NCI-H2196 (cell line): ENCODE data around the gene SHANK3.
A peak's percentile ranks its signal among the peaks of the same experiment; 100 is the strongest.
"Not testable (repeated sequence)": the region's sequence is repeated elsewhere in the genome, so short reads cannot be mapped to it uniquely, and the experiment has no call there.

Experiments used
- DNase-seq: peaks from one replicate; lab custom pipeline; 2025; ENCODE audit not compliant: unreplicated experiment; lab: John Stamatoyannopoulos, UW

The SHANK3 gene

GRCh38 chr22:50672471-50673230 is at the start of gene SHANK3:
SHANK3 (plus strand) TSS chr22:50672823.
- DNase-seq: no peak

GRCh38 chr22:50624347-50625130 is 48.1 kb upstream of the SHANK3 start:
- DNase-seq: no peak

GRCh38 chr22:50625131-50625567 is 47.5 kb upstream of the SHANK3 start:
- no peak for DNase-seq

- DNase-seq: no peak
Observed at GRCh38 chr22:50625568-50626313, 46.9 kb upstream of the SHANK3 start.

- no peak for DNase-seq
Observed at GRCh38 chr22:50626314-50626849, 46.2 kb upstream of the SHANK3 start.

- no peak for DNase-seq
Observed at GRCh38 chr22:50626850-50627641, 45.6 kb upstream of the SHANK3 start.

GRCh38 chr22:50627642-50628542 is 44.7 kb upstream of the SHANK3 start, which contains the start of gene ARSA:
ARSA (minus strand) TSS chr22:50628152; CDS start chr22:50627779, 373 bp downstream.
- DNase-seq: peak; percentile 56

GRCh38 chr22:50628543-50629134 is 44.0 kb upstream of the SHANK3 start:
- DNase-seq: no peak

- DNase-seq: no peak
Observed at GRCh38 chr22:50630376-50630775, 42.2 kb upstream of the SHANK3 start.

- DNase-seq: no peak
Observed at GRCh38 chr22:50633086-50633485, 39.5 kb upstream of the SHANK3 start.

GRCh38 chr22:50633771-50634170 is 38.9 kb upstream of the SHANK3 start:
- DNase-seq: no peak

GRCh38 chr22:50635591-50635990 is 37.0 kb upstream of the SHANK3 start:
- no peak for DNase-seq

GRCh38 chr22:50640296-50640695 is 32.3 kb upstream of the SHANK3 start:
- not testable (repeated sequence) for DNase-seq

- DNase-seq: no peak
Observed at GRCh38 chr22:50640857-50641647, 31.6 kb upstream of the SHANK3 start.

GRCh38 chr22:50641696-50642607 is 30.7 kb upstream of the SHANK3 start:
- DNase-seq: no peak

GRCh38 chr22:50643021-50643820 is 29.4 kb upstream of the SHANK3 start:
- DNase-seq: not testable (repeated sequence)
